Cardiac septum (tissue), 1 donor: ENCODE results near the gene TMEM43. TPM values are rescaled to one million over a fixed set of nuclear protein-coding genes. Genes with fewer than 3 reads are reported as not detected.

Experiments used
- DNase-seq: peaks from one replicate; pipeline ENCODE4 v3.0.0-alpha.2; 2020; ENCODE audit warnings: low spot score
- intact Hi-C: fragments of 100-400 bp; cut with DNase I; formaldehyde crosslinking; loops from one replicate; pipeline ENCODE4 v1.14.0; 2022
- total RNA-seq: library from RNA; stranded (reverse); fragmentation: NEBNext Ultra II Directional; extraction: Animal tissue kit (Norgen Biotek cat#: 25700); gene quantifications from one replicate; pipeline ENCODE4 v1.2.1, GENCODE V29; 2021
- donor health status: DM: no; HTN: no; CAD: no.

The TMEM43 gene
- total RNA-seq, 1 donor from 2014 or later = 62.0 TPM

- no peak for DNase-seq
These were observed 37.3 kb downstream of the TMEM43 start for GRCh38 chr3:14162178-14162577.

GRCh38 chr3:14166877-14167603 lies 42.2 kb downstream of the TMEM43 start:
- intact Hi-C loops = no loop called here
- no peak for DNase-seq

More at GRCh38 chr3:14162178-14162577, 37.3 kb downstream of the TMEM43 start:
- intact Hi-C loops = no loop called here

GRCh38 chr3:14169435-14169834 lies 44.6 kb downstream of the TMEM43 start:
- intact Hi-C loops = no loop called here
- DNase-seq = no peak

- no peak for DNase-seq
- intact Hi-C loops = no loop called here
These were observed 45.0 kb downstream of the TMEM43 start for GRCh38 chr3:14169871-14170270.

GRCh38 chr3:14170531-14171159 lies 45.8 kb downstream of the TMEM43 start:
- intact Hi-C loops = no loop called here
- no peak for DNase-seq

GRCh38 chr3:14172496-14172895 lies 47.6 kb downstream of the TMEM43 start:
- intact Hi-C loops = no loop called here
- no peak for DNase-seq

- intact Hi-C loops = no loop called here
- DNase-seq = no peak
These were observed 49.6 kb downstream of the TMEM43 start for GRCh38 chr3:14174483-14174882.

- no peak for DNase-seq
- intact Hi-C loops = loop anchor here (5.0 kb wide), 1 partner anchor 477 kb away; the partner anchor contains the start of gene CCDC174
These were observed 50.7 kb downstream of the TMEM43 start for GRCh38 chr3:14175383-14176037.

GRCh38 chr3:14177580-14178246 lies 52.9 kb downstream of the TMEM43 start:
- no peak for DNase-seq
- intact Hi-C loops = loop anchor here (1.0 to 5.0 kb wide), 3 partner anchors 33 to 475 kb away; partner anchors contain the start of genes CCDC174 and TMEM43

- DNase-seq = peak; percentile 99
- intact Hi-C loops = loop anchor here (1.0 to 5.0 kb wide), 3 partner anchors 34 to 474 kb away; partner anchors contain the start of genes CCDC174 and TMEM43
These were observed 53.6 kb downstream of the TMEM43 start, which contains the start of the genes LSM3 and XPC for GRCh38 chr3:14178247-14179113. TSS of gene LSM3 (plus strand) at chr3:14178817. CDS start at chr3:14178861, 44 bp downstream. TSS of gene XPC (minus strand) at chr3:14178601. CDS start at chr3:14178568, 33 bp downstream.

GRCh38 chr3:14179114-14179465 lies 54.2 kb downstream of the TMEM43 start:
- DNase-seq = no peak
- intact Hi-C loops = loop anchor here (5.0 kb wide), 1 partner anchor 473 kb away; the partner anchor contains the start of gene CCDC174

- DNase-seq = no peak
These were observed 54.9 kb downstream of the TMEM43 start for GRCh38 chr3:14179795-14180194.

GRCh38 chr3:14181253-14181652 lies 56.4 kb downstream of the TMEM43 start:
- intact Hi-C loops = no loop called here
- DNase-seq = no peak

More at GRCh38 chr3:14179795-14180194, 54.9 kb downstream of the TMEM43 start:
- intact Hi-C loops = loop anchor here (5.0 kb wide), 1 partner anchor 473 kb away; the partner anchor contains the start of gene CCDC174

- DNase-seq = no peak
- intact Hi-C loops = no loop called here
These were observed 58.2 kb downstream of the TMEM43 start for GRCh38 chr3:14183015-14183577.

- intact Hi-C loops = no loop called here
- DNase-seq = no peak
These were observed 62.1 kb downstream of the TMEM43 start for GRCh38 chr3:14186854-14187458.

GRCh38 chr3:14188041-14188754 lies 63.3 kb downstream of the TMEM43 start:
- intact Hi-C loops = no loop called here
- DNase-seq = no peak
